Dendritic cell treated with granulocyte-macrophage colony-stimulating factor and Interleukin-4, amounts not matched to agents 40 ng/mL and 50 ng/mL, for 4 days (primary cell): ENCODE results near the gene NRBF2.

Source experiments
- H3K27ac Mint-ChIP-seq: one replicate; pipeline ENCODE4 v1.8.0; 2022; ENCODE audit warnings: mild to moderate bottlenecking, mixed read lengths
- H3K27me3 Mint-ChIP-seq: one replicate; pipeline ENCODE4 v1.8.0; 2022; ENCODE audit warnings: mild to moderate bottlenecking, mixed read lengths
- H3K36me3 Mint-ChIP-seq: one replicate; pipeline ENCODE4 v1.8.0; 2022; ENCODE audit warnings: low read depth, mixed read lengths
- H3K4me1 Mint-ChIP-seq: one replicate; pipeline ENCODE4 v1.8.0; 2022; ENCODE audit warnings: low read depth, mixed read lengths
- H3K4me3 Mint-ChIP-seq: one replicate; pipeline ENCODE4 v1.8.0; 2022; ENCODE audit warnings: mild to moderate bottlenecking, moderate library complexity, mixed read lengths
- H3K9me3 Mint-ChIP-seq: one replicate; pipeline ENCODE4 v1.8.0; 2022; ENCODE audit warnings: mixed read lengths
- intact Hi-C: fragments of 100-400 bp; cut with micrococcal nuclease; formaldehyde crosslinking; loops from one replicate; pipeline ENCODE4 v1.15.0; 2022

The NRBF2 gene

DNA sequence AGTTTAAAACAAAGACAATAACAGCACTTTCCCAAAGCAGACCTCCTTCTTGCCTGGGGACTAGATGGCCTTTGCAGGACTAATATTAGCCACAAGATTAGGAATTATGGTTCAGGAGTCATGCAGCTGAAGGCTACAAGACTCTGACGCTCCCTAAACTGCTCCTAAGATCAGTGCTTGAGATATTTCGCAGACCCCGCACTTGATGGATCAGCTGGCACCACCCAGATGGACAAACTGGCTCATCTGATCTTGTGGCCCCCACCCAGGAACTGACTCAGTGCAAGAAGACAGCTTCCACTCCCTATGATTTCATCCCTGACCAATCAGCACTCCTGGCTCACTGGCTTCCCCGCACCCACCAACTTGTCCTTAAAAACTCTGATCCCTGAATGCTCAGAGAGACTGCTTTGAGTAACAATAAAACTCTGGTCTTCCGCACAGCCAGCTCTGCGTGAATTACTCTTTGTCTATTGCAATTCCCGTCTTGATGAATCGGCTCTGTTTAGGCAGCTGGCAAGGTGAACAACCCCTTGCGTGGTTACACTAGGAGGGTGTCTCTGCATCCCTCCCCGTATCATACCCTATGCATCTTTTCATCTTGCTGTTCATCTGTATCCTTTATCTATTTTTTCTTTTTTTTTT, 26.9 kb upstream of the NRBF2 start:
- H3K4me3 Mint-ChIP-seq: no peak overlapping the region
- H3K27ac Mint-ChIP-seq: no peak overlapping the region
- H3K9me3 Mint-ChIP-seq: no peaks in the 10 kb centered on the region
- H3K27me3 Mint-ChIP-seq: peaks cover 14% of the 10 kb centered on the region
- H3K36me3 Mint-ChIP-seq: no peaks in the 10 kb centered on the region
- intact Hi-C loops: no loop called here
- H3K4me1 Mint-ChIP-seq: peaks cover 18% of the 10 kb centered on the region

DNA sequence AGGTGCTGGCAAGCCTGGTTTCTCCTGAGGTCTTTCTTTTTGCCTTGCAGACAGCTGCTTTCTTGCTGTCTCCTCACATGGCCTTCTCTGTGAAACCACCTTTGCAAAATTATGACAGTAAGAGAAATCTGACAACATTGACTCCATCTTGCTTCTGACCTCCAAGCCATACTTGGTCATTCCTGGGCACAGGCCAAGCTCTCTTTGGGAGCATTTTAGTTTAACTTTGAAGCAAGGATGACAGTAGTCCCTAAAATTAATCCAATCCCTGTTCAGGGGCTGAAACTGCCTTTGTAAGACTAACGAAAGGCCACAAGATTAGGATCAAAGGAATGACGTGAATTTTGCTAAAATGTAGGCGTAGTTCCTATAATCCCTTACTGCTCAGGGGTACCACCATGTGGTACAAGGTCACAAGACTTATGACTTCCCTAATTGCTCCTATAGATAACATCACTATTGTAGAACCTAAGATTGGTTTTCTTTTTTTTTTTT, 25.1 kb upstream of the NRBF2 start:
- Mint-ChIP-seq H3K36me3 (no peaks in the 10 kb centered on the region), H3K27me3 (peaks cover 9% of the 10 kb centered on the region), H3K27ac (no peak overlapping the region), H3K4me1 (peaks cover 18% of the 10 kb centered on the region), H3K4me3 (no peak overlapping the region), H3K9me3 (no peaks in the 10 kb centered on the region)
- intact Hi-C loops: no loop called here

DNA sequence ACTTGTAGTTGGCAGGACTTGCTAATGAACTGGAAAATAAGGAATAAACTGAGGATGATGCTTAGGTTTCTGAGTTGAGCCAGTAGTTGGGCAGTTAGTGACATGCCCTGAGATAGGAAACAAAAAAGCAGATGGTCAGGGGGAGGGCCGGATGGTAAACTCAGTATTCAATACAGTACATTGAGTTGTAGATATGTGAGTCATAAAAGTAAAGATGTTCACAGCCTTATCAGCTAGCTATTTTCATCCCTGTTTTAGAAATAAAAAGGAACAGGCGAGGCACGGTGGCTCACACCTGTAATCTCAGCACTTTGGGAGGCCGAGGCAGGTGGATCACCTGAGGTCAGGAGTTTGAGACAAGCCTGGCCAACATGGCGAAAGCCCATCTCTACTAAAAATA, 22.2 kb upstream of the NRBF2 start:
- no peaks in the 10 kb centered on the region for H3K9me3 Mint-ChIP-seq
- peaks cover 15% of the 10 kb centered on the region for H3K4me1 Mint-ChIP-seq
- H3K27me3 Mint-ChIP-seq: peaks cover 1% of the 10 kb centered on the region
- H3K36me3 Mint-ChIP-seq: no peaks in the 10 kb centered on the region
- no peak overlapping the region for H3K4me3 Mint-ChIP-seq
- intact Hi-C loops: no loop called here
- H3K27ac Mint-ChIP-seq: no peak overlapping the region

DNA sequence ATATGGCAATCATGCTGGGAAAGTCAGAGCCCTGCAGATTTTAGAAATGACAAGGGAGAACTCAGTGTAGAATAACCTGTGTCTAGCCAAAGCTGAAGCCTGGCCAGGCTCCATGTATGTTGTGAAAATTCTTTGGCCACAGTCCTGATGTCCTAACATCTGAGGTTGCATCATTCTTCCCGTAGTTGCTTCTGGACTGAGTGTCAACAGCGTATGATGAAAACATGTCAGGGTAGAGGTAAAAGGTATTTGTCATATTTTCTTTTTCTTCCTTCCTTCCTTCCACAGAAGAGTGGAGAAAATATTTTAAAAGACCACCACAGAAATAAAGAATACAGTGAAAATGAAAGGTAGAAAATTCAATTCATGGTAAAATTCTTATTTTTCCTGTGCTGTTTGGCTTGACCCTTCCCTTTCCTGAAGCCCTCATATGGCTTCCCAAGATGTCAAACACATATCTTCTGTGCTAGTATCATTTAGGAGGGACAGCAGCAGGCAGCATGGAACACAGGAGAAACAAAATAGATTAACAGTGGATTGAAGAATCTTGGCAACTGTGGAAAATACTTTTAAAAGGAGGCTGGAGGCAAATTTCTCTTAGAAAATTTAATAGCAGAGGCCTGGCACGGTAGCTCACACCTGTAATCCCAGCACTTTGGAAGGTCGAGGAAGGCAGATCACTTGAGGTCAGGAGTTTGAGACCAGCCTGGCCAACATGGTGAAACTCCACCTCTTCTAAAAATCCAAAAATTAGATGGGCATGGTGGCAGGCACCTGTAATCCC, 18.9 kb upstream of the NRBF2 start:
- H3K27ac Mint-ChIP-seq: no peak overlapping the region

DNA sequence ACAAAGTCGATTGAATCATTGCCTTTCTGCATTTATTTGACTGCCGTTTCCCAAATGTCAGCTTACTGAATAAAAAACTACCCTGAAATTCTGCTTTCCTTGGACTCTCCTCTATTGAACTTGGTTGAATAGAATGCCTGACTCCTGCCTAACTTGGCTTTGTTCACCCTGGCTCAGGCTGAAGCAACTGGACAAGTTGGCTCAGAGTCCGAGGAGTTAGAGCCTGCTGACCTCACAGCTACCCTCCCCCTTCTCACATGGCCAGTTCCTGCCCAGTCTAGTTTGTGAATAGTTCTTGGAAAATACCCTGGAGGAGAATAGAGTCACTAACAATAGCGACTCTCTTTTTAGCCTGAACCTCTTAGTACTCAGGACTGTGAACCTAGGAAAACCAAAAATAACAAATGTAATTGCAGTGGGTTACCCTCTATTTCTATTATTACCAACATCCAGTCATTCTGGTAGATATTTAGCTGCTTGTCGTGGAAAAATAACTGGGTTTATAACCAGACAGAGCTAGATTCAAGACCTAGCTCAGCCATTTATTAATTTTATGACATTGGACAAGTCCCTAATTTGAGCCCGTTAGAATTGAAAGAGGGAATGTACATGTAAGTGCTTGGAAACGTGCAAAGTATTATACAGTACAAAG, 17.3 kb upstream of the NRBF2 start:
- Mint-ChIP-seq H3K4me3 (no peak overlapping the region), H3K27me3 (no peaks in the 10 kb centered on the region), H3K4me1 (peaks cover 6% of the 10 kb centered on the region), H3K36me3 (no peaks in the 10 kb centered on the region), H3K27ac (no peak overlapping the region), H3K9me3 (no peaks in the 10 kb centered on the region)
- intact Hi-C loops: no loop called here

More for the DNA sequence above, 18.9 kb upstream of the NRBF2 start:
- Mint-ChIP-seq H3K4me1 (peaks cover 6% of the 10 kb centered on the region), H3K27me3 (no peaks in the 10 kb centered on the region), H3K36me3 (no peaks in the 10 kb centered on the region), H3K9me3 (no peaks in the 10 kb centered on the region), H3K4me3 (no peak overlapping the region)
- intact Hi-C loops: no loop called here

DNA sequence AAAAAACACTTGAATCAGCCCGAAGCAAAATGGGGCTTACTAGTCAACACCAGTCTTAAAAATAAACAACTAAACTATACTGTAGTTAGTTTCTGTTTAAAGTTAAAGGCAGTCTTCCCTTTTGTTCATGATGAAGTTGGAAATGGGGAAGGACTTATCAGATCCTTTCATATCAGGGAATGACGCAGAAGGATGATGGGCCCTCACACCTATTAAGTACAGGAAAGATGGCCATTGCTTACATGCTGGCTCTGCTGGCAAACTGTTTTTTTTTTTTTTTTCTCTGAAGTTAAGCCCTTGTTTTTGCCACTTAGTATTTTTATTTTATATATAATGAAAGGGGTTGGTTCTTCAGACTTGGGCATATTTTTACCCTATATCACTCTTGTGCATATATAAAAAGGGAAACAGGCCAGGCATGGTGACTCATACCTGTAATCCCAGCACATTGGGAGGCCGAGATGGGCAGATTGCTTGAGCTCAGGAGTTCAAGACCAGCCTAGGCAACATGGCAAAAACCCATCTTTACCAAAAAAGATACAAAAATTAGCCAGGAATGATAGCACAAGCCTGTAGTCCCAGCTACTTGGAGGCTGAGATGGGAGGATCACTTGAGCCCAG, 16.6 kb upstream of the NRBF2 start:
- Mint-ChIP-seq H3K27ac (no peak overlapping the region), H3K36me3 (no peaks in the 10 kb centered on the region), H3K4me1 (peaks cover 6% of the 10 kb centered on the region), H3K27me3 (no peaks in the 10 kb centered on the region), H3K4me3 (no peak overlapping the region), H3K9me3 (no peaks in the 10 kb centered on the region)
- intact Hi-C loops: no loop called here

GRCh38 chr10:63119041-63119440, 14.1 kb upstream of the NRBF2 start:
- H3K4me1 Mint-ChIP-seq: peaks cover 1% of the 10 kb centered on the region
- H3K27ac Mint-ChIP-seq: no peak overlapping the region
- intact Hi-C loops: no loop called here
- H3K4me3 Mint-ChIP-seq: no peak overlapping the region
- H3K9me3 Mint-ChIP-seq: no peaks in the 10 kb centered on the region
- H3K27me3 Mint-ChIP-seq: no peaks in the 10 kb centered on the region
- no peaks in the 10 kb centered on the region for H3K36me3 Mint-ChIP-seq

- Mint-ChIP-seq H3K27me3 (no peaks in the 10 kb centered on the region), H3K27ac (no peak overlapping the region), H3K9me3 (no peaks in the 10 kb centered on the region), H3K4me3 (no peak overlapping the region), H3K36me3 (no peaks in the 10 kb centered on the region), H3K4me1 (no peaks in the 10 kb centered on the region)
- intact Hi-C loops: no loop called here
These were observed 12.6 kb upstream of the NRBF2 start for GRCh38 chr10:63120554-63120953.

GRCh38 chr10:63123727-63124362, 9.3 kb upstream of the NRBF2 start:
- H3K36me3 Mint-ChIP-seq: no peaks in the 10 kb centered on the region
- peaks cover 3% of the 10 kb centered on the region for H3K27me3 Mint-ChIP-seq
- intact Hi-C loops: no loop called here
- H3K4me1 Mint-ChIP-seq: no peaks in the 10 kb centered on the region
- no peak overlapping the region for H3K4me3 Mint-ChIP-seq
- no peak overlapping the region for H3K27ac Mint-ChIP-seq
- H3K9me3 Mint-ChIP-seq: no peaks in the 10 kb centered on the region

DNA sequence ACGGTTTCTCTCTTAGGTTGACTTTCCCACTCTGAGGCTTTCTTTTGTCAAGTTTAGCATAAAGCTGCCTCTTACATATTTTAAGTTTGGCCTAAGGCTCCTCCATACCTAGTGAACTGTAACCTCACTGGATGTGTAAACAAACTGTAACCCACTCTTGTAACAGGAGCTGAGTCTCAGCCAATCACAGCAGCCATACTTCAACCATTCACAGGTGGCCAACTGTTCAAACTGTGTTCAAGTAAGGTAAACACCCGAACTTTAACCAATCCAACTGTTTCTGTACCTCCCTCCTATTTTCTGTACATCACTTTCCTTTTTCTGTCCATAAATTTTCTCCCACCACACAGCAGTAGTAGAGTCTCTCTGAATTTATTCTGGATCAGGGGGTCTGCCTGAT, 7.7 kb upstream of the NRBF2 start:
- Mint-ChIP-seq H3K27me3 (peaks cover 8% of the 10 kb centered on the region), H3K9me3 (peaks cover under 1% of the 10 kb centered on the region), H3K4me3 (no peak overlapping the region), H3K27ac (no peak overlapping the region), H3K36me3 (no peaks in the 10 kb centered on the region), H3K4me1 (no peaks in the 10 kb centered on the region)
- intact Hi-C loops: no loop called here

DNA sequence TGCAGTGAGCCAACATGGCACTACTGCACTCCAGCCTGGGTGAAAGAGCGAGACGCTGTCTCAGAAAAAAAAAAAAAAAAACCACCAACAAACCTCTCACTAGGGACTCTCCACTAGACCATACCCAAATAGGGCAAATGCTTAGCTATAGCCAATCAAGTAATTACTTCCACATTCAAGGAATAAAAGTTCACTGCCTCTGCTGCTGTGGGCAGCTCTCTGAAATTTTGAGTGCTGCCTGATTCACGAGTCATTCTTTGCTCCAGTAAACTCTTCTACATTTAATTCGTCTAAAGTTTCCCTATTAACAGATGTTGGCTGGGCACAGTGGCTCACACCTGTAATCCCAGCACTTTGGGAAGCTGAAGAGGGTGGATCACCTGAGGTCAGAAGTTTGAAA, 4.7 kb upstream of the NRBF2 start:
- intact Hi-C loops: no loop called here

GRCh38 chr10:63129888-63130287, 3.2 kb upstream of the NRBF2 start:
- peaks cover 12% of the 10 kb centered on the region for H3K36me3 Mint-ChIP-seq
- H3K4me1 Mint-ChIP-seq: peaks cover 11% of the 10 kb centered on the region
- no peak overlapping the region for H3K4me3 Mint-ChIP-seq
- no peak overlapping the region for H3K27ac Mint-ChIP-seq
- peaks cover 16% of the 10 kb centered on the region for H3K27me3 Mint-ChIP-seq
- intact Hi-C loops: no loop called here
- H3K9me3 Mint-ChIP-seq: peaks cover 21% of the 10 kb centered on the region

More for the DNA sequence above, 4.7 kb upstream of the NRBF2 start:
- peaks cover 21% of the 10 kb centered on the region for H3K9me3 Mint-ChIP-seq
- no peak overlapping the region for H3K4me3 Mint-ChIP-seq
- peaks cover 16% of the 10 kb centered on the region for H3K27me3 Mint-ChIP-seq
- no peak overlapping the region for H3K27ac Mint-ChIP-seq
- H3K4me1 Mint-ChIP-seq: no peaks in the 10 kb centered on the region
- peaks cover 5% of the 10 kb centered on the region for H3K36me3 Mint-ChIP-seq

GRCh38 chr10:63132651-63133055, 475 bp upstream of the NRBF2 start:
- H3K27me3 Mint-ChIP-seq: peaks cover 16% of the 10 kb centered on the region
- intact Hi-C loops: no loop called here
- H3K4me3 Mint-ChIP-seq: peak overlapping the region; percentile 88
- peaks cover 14% of the 10 kb centered on the region for H3K36me3 Mint-ChIP-seq
- peaks cover 21% of the 10 kb centered on the region for H3K9me3 Mint-ChIP-seq
- H3K27ac Mint-ChIP-seq: peak overlapping the region; percentile 94
- H3K4me1 Mint-ChIP-seq: peaks cover 31% of the 10 kb centered on the region
